Muscle of leg (tissue), 11 donors: ENCODE measurements around the gene PAPPA. TPM values are rescaled to one million over a fixed set of nuclear protein-coding genes. Genes with fewer than 3 reads are reported as not detected.

Experiments
- DNase-seq: peaks from one replicate; pipeline ENCODE4 v3.0.0; 2013
- H3K27ac ChIP-seq: one replicate; pipeline ENCODE4 v1.5.1; 2013; ENCODE audit warnings: mild to moderate bottlenecking, low read length, control low read depth
- H3K27me3 ChIP-seq: one replicate; pipeline ENCODE4 v1.6.1; 2013; ENCODE audit warnings: low read length; ENCODE audit not compliant: control insufficient read depth, insufficient read depth
- H3K36me3 ChIP-seq: one replicate; pipeline ENCODE4 v1.6.1; 2013; ENCODE audit warnings: low read length; ENCODE audit not compliant: control insufficient read depth, insufficient read depth
- H3K4me1 ChIP-seq: one replicate; pipeline ENCODE4 v1.6.1; 2013; ENCODE audit warnings: low read length; ENCODE audit not compliant: control insufficient read depth, insufficient read depth
- H3K4me3 ChIP-seq: one replicate; pipeline ENCODE4 v1.5.1; 2013; ENCODE audit warnings: low read length, control low read depth
- H3K9me3 ChIP-seq: replicated peaks from 2 replicates; pipeline ENCODE4 v1.6.1; 2013; ENCODE audit warnings: low read depth, low read length; ENCODE audit not compliant: control insufficient read depth
- WGBS: methylation state at CpG from one replicate; pipeline ENCODE4 v1.1.5; 2013; ENCODE audit warnings: missing lambda C conversion rate; ENCODE audit not compliant: insufficient coverage; 5-methylcytosine and 5-hydroxymethylcytosine counted together
- polyA plus RNA-seq, 8 donors: library from polyadenylated mRNA; unstranded; fragments of 120-200 nt; gene quantifications; one replicate each; pipeline versions ENCODE4 v1.2.1 to v1.2.3, GENCODE V29; 2013; ENCODE audit warnings: inconsistent platforms in 1 of 8, low replicate concordance in 1 of 8; ENCODE audit not compliant: insufficient read length in 8 of 8, insufficient read depth in 1 of 8
- total RNA-seq: library from RNA; stranded (reverse); fragments of 120-200 nt; gene quantifications from one replicate; pipeline ENCODE4 v1.2.4, GENCODE V29; 2013

The PAPPA gene
- total and polyA plus RNA-seq, 9 donors, result 0.34 to 2.1 (median 0.92) TPM

- peak; percentile 41 for DNase-seq
- H3K27ac ChIP-seq, result no peak overlapping the region
- H3K27me3 ChIP-seq, result no peaks in the 10 kb centered on the region
Measured at GRCh38 chr9:116286297-116286696, 132.7 kb downstream of the PAPPA start.

GRCh38 chr9:116287721-116288120 lies 134.1 kb downstream of the PAPPA start:
- DNase-seq, result no peak
- H3K27ac ChIP-seq, result no peak overlapping the region
- 100% methylated on average over 1 of the region's 4 CpGs for WGBS
- no peaks in the 10 kb centered on the region for H3K36me3 ChIP-seq
- no peaks in the 10 kb centered on the region for H3K9me3 ChIP-seq
- H3K4me3 ChIP-seq, result no peak overlapping the region
- H3K4me1 ChIP-seq, result no peaks in the 10 kb centered on the region
- no peaks in the 10 kb centered on the region for H3K27me3 ChIP-seq

More at GRCh38 chr9:116286297-116286696, 132.7 kb downstream of the PAPPA start:
- H3K9me3 ChIP-seq, result no peaks in the 10 kb centered on the region
- no peak overlapping the region for H3K4me3 ChIP-seq
- WGBS, result 0% methylated on average over 1 of the region's 9 CpGs
- no peaks in the 10 kb centered on the region for H3K36me3 ChIP-seq
- H3K4me1 ChIP-seq, result no peaks in the 10 kb centered on the region

GRCh38 chr9:116288658-116289057 lies 135.1 kb downstream of the PAPPA start:
- H3K36me3 ChIP-seq, result no peaks in the 10 kb centered on the region
- H3K4me1 ChIP-seq, result no peaks in the 10 kb centered on the region
- H3K27me3 ChIP-seq, result no peaks in the 10 kb centered on the region
- no peaks in the 10 kb centered on the region for H3K9me3 ChIP-seq
- 94% methylated on average over 2 of the region's 3 CpGs for WGBS
- no peak overlapping the region for H3K4me3 ChIP-seq
- DNase-seq, result no peak
- no peak overlapping the region for H3K27ac ChIP-seq

GRCh38 chr9:116297346-116297745 lies 143.8 kb downstream of the PAPPA start:
- no peak overlapping the region for H3K27ac ChIP-seq
- WGBS, result no CpG with 5 or more reads among the region's 2 CpGs
- no peaks in the 10 kb centered on the region for H3K36me3 ChIP-seq
- no peaks in the 10 kb centered on the region for H3K4me1 ChIP-seq
- H3K27me3 ChIP-seq, result no peaks in the 10 kb centered on the region
- no peak overlapping the region for H3K4me3 ChIP-seq
- DNase-seq, result no peak
- H3K9me3 ChIP-seq, result no peaks in the 10 kb centered on the region

GRCh38 chr9:116298249-116298648 lies 144.7 kb downstream of the PAPPA start:
- Histone ChIP-seq H3K27ac (no peak overlapping the region), H3K36me3 (no peaks in the 10 kb centered on the region), H3K9me3 (no peaks in the 10 kb centered on the region), H3K4me1 (no peaks in the 10 kb centered on the region), H3K27me3 (no peaks in the 10 kb centered on the region), H3K4me3 (no peak overlapping the region)
- 90% methylated on average over 2 of the region's 3 CpGs for WGBS
- DNase-seq, result no peak

- no peak overlapping the region for H3K4me3 ChIP-seq
- no peaks in the 10 kb centered on the region for H3K27me3 ChIP-seq
- no peaks in the 10 kb centered on the region for H3K9me3 ChIP-seq
- H3K27ac ChIP-seq, result no peak overlapping the region
- DNase-seq, result no peak
- 28% methylated on average over 2 of the region's 6 CpGs for WGBS
- no peaks in the 10 kb centered on the region for H3K36me3 ChIP-seq
- no peaks in the 10 kb centered on the region for H3K4me1 ChIP-seq
Measured at GRCh38 chr9:116298878-116299391, 145.3 kb downstream of the PAPPA start.

- DNase-seq, result no peak
- H3K9me3 ChIP-seq, result no peaks in the 10 kb centered on the region
- H3K4me3 ChIP-seq, result no peak overlapping the region
- H3K36me3 ChIP-seq, result no peaks in the 10 kb centered on the region
- no peaks in the 10 kb centered on the region for H3K27me3 ChIP-seq
- H3K27ac ChIP-seq, result no peak overlapping the region
- no CpG with 5 or more reads among the region's 2 CpGs for WGBS
- no peaks in the 10 kb centered on the region for H3K4me1 ChIP-seq
Measured at GRCh38 chr9:116300360-116300870, 146.8 kb downstream of the PAPPA start.

- Histone ChIP-seq H3K27ac (no peak overlapping the region), H3K36me3 (no peaks in the 10 kb centered on the region), H3K4me1 (no peaks in the 10 kb centered on the region), H3K4me3 (no peak overlapping the region), H3K27me3 (no peaks in the 10 kb centered on the region), H3K9me3 (no peaks in the 10 kb centered on the region)
- DNase-seq, result no peak
- WGBS, result 92% methylated on average over 2 of the region's 5 CpGs
Measured at GRCh38 chr9:116303270-116303669, 149.7 kb downstream of the PAPPA start.

GRCh38 chr9:116303886-116304538 lies 150.4 kb downstream of the PAPPA start:
- WGBS, result 57% methylated on average over 1 of the region's 3 CpGs
- H3K36me3 ChIP-seq, result no peaks in the 10 kb centered on the region
- no peak overlapping the region for H3K27ac ChIP-seq
- H3K4me3 ChIP-seq, result no peak overlapping the region
- no peaks in the 10 kb centered on the region for H3K4me1 ChIP-seq
- no peaks in the 10 kb centered on the region for H3K9me3 ChIP-seq
- H3K27me3 ChIP-seq, result no peaks in the 10 kb centered on the region
- no peak for DNase-seq

GRCh38 chr9:116304761-116305160 lies 151.2 kb downstream of the PAPPA start:
- Histone ChIP-seq H3K4me3 (no peak overlapping the region), H3K9me3 (no peaks in the 10 kb centered on the region), H3K4me1 (no peaks in the 10 kb centered on the region), H3K36me3 (no peaks in the 10 kb centered on the region), H3K27ac (no peak overlapping the region), H3K27me3 (no peaks in the 10 kb centered on the region)
- no CpG with 5 or more reads among the region's 5 CpGs for WGBS
- DNase-seq, result no peak
